Neuronal stem cell (in vitro differentiated cells): ENCODE measurements around the gene ZNF785.
"Not testable (repeated sequence)": the region's sequence is repeated elsewhere in the genome, so short reads cannot be mapped to it uniquely, and the experiment has no call there.

Experiments used
- DNase-seq: peaks from one replicate; pipeline ENCODE4 v3.0.0-alpha.2; 2013; ENCODE audit warnings: low spot score
- H2AFZ ChIP-seq: one replicate; pipeline ENCODE4 v1.6.1; 2013; ENCODE audit warnings: mild to moderate bottlenecking, low read length, inconsistent platforms
- H2AK5ac ChIP-seq: 2 replicates; pipeline ENCODE4 v1.6.1; 2013; ENCODE audit warnings: low read depth, mild to moderate bottlenecking, inconsistent platforms, low read length, moderate library complexity, mixed read lengths
- H2BK120ac ChIP-seq: 2 replicates; pipeline ENCODE4 v1.6.1; 2013; ENCODE audit warnings: low read depth, mild to moderate bottlenecking, inconsistent platforms, low read length, moderate library complexity, mixed read lengths
- H2BK12ac ChIP-seq: one replicate; pipeline ENCODE4 v1.6.1; 2013; ENCODE audit warnings: low read length, inconsistent platforms
- H2BK15ac ChIP-seq: 2 replicates; pipeline ENCODE4 v1.6.1; 2013; ENCODE audit warnings: mild to moderate bottlenecking, low read length, inconsistent platforms, mixed read lengths
- H2BK5ac ChIP-seq: one replicate; pipeline ENCODE4 v1.6.1; 2013; ENCODE audit warnings: inconsistent platforms, mild to moderate bottlenecking, low read length, moderate library complexity
- H3K14ac ChIP-seq: one replicate; pipeline ENCODE4 v1.6.1; 2013; ENCODE audit warnings: low read length, inconsistent platforms
- H3K18ac ChIP-seq: 2 replicates; pipeline ENCODE4 v1.6.1; 2013; ENCODE audit warnings: low read length, inconsistent platforms
- H3K23ac ChIP-seq: 2 replicates; pipeline ENCODE4 v1.6.1; 2013; ENCODE audit warnings: low read depth, mild to moderate bottlenecking, mixed read lengths, low read length, inconsistent platforms; ENCODE audit not compliant: poor library complexity
- H3K27ac ChIP-seq: replicated peaks from 3 replicates; pipeline ENCODE4 v1.5.1; 2013; ENCODE audit warnings: low read length, inconsistent platforms
- H3K27me3 ChIP-seq, 3 experiments: 2 replicates each; pipeline ENCODE4 v1.6.1; 2013; ENCODE audit warnings: low read length in 3 of 3, mild to moderate bottlenecking in 2 of 3, inconsistent platforms in 1 of 3, low read depth in 1 of 3, mixed read lengths in 1 of 3, moderate library complexity in 1 of 3; ENCODE audit not compliant: control insufficient read depth in 3 of 3, insufficient read depth in 3 of 3
- H3K36me3 ChIP-seq, 2 donors: replicated peaks in 1 of 2; 2 replicates each; pipeline ENCODE4 v1.6.1; 2013; ENCODE audit warnings: low read length in 2 of 2; ENCODE audit not compliant: control insufficient read depth in 2 of 2, insufficient read depth in 2 of 2
- H3K4ac ChIP-seq: 2 replicates; pipeline ENCODE4 v1.6.1; 2013; ENCODE audit warnings: inconsistent platforms, mild to moderate bottlenecking, low read length, moderate library complexity
- H3K4me1 ChIP-seq, 2 donors: 1 replicate in 1 of 2; 2 replicates in 1 of 2; pipeline ENCODE4 v1.6.1; 2013; ENCODE audit warnings: low read length in 2 of 2, low read depth in 1 of 2; ENCODE audit not compliant: control insufficient read depth in 2 of 2, insufficient read depth in 1 of 2
- H3K4me2 ChIP-seq: one replicate; pipeline ENCODE4 v1.6.1; 2013; ENCODE audit warnings: mild to moderate bottlenecking, low read length, inconsistent platforms; ENCODE audit not compliant: insufficient read depth, poor library complexity, severe bottlenecking
- H3K4me3 ChIP-seq, 2 donors: 2 replicates each; pipeline ENCODE4 v1.5.1; 2013; ENCODE audit warnings: low read length in 2 of 2, mild to moderate bottlenecking in 2 of 2, inconsistent platforms in 1 of 2, moderate library complexity in 1 of 2
- H3K79me1 ChIP-seq: one replicate; pipeline ENCODE4 v1.6.1; 2013; ENCODE audit warnings: low read depth, mild to moderate bottlenecking, inconsistent platforms, low read length, moderate library complexity
- H3K9ac ChIP-seq: one replicate; pipeline ENCODE4 v1.6.1; 2013; ENCODE audit warnings: mild to moderate bottlenecking, low read depth, low read length, inconsistent platforms; ENCODE audit not compliant: poor library complexity
- H3K9me3 ChIP-seq, 2 donors: replicated peaks in 1 of 2; 2 replicates each; pipeline versions ENCODE3 to v1.6.1; 2013; ENCODE audit warnings: low read length in 2 of 2, mild to moderate bottlenecking in 2 of 2, inconsistent platforms in 1 of 2, low read depth in 1 of 2, mixed read lengths in 1 of 2, moderate library complexity in 1 of 2; ENCODE audit not compliant: control insufficient read depth in 2 of 2, insufficient read depth in 1 of 2
- H4K8ac ChIP-seq: one replicate; pipeline ENCODE4 v1.6.1; 2013; ENCODE audit warnings: low read depth, mild to moderate bottlenecking, inconsistent platforms, low read length, moderate library complexity
- H4K91ac ChIP-seq: one replicate; pipeline ENCODE4 v1.6.1; 2013; ENCODE audit warnings: low read length, low read depth, mild to moderate bottlenecking, inconsistent platforms; ENCODE audit not compliant: poor library complexity
- WGBS, 2 donors: extraction: QIAGEN DNeasy Blood & Tissue Kit; methylation state at CpG; one replicate each; pipeline ENCODE4 v1.1.7; 2013; ENCODE audit warnings: missing lambda C conversion rate in 2 of 2, mixed read lengths in 1 of 2; ENCODE audit not compliant: insufficient read length in 2 of 2, insufficient replicate concordance in 1 of 2; ENCODE audit errors: extremely low coverage in 2 of 2; 5-methylcytosine and 5-hydroxymethylcytosine counted together

ZNF785 gene

DNA sequence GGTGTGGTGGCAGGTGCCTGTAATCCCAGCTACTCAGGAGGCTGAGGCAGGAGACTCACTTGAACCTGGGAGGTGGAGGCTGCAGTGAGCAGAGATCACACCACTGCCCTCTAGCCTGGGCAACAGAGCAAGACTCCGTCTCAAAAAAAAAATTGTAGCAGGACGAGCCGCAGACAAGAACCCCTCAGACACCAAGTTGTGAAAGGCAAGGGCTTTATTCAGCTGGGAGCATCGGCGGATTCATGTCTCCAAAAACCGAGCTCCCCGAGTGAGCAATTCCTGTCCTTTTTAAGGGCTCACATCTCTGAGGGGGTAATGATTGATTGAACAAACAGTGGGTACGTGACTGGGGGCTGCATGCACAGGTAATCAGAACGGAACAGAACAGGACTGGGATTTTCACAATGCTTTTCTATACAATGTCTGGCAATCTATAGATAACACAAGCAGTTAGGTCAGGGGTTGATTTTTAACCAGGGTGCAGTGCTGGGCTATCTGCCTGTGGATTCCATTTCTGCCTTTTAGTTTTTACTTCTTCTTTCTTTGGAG, 44.5 kb downstream of the ZNF785 start:
- not testable (repeated sequence) for H2BK120ac ChIP-seq, H3K36me3 ChIP-seq, H3K27me3 ChIP-seq, H2AK5ac ChIP-seq, H3K4me3 ChIP-seq, H4K8ac ChIP-seq, H2BK12ac ChIP-seq, H3K79me1 ChIP-seq, H3K4me2 ChIP-seq, H3K18ac ChIP-seq, H3K9me3 ChIP-seq, H3K23ac ChIP-seq, DNase-seq, H2BK5ac ChIP-seq, H3K9ac ChIP-seq, H4K91ac ChIP-seq, H3K27ac ChIP-seq, H2BK15ac ChIP-seq, H3K14ac ChIP-seq, H3K4ac ChIP-seq
- H2AFZ ChIP-seq = peak overlapping the region; percentile 72
- no CpG with 5 or more reads among the region's 9 CpGs for WGBS, 2 donors
- peaks cover 6 to 15% of the 10 kb centered on the region in 2 donors for H3K4me1 ChIP-seq

DNA sequence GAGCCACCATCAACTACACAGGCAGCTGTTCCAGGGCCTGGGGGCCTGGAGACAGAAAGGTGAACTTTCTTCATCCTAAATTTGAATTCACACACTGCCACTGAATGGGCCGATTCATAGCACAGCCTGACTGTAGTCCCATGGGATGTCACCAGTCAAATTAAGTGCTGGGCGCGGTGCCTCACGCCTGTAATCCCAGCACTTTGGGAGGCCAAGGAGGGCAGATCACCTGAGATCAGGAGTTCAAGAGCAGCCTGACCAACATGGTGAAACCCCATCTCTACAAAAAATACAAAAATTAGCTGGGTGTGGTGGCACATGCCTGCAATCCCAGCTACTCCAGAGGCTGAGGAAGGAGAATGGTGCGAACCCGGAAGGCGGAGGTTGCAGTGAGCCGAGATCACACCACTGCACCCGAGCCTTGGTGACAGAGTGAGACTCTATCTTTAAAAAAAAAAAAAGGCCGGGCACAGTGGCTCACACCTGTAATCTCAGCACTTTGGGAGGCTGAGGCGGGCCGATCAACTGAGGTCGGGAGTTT, 45.4 kb downstream of the ZNF785 start:
- not testable (repeated sequence) for H3K27me3 ChIP-seq, H3K9me3 ChIP-seq, H3K36me3 ChIP-seq, H2AK5ac ChIP-seq, H2BK5ac ChIP-seq, H3K4ac ChIP-seq, H3K79me1 ChIP-seq, H4K91ac ChIP-seq, H2BK120ac ChIP-seq, H2BK15ac ChIP-seq, DNase-seq, H3K4me2 ChIP-seq, H3K9ac ChIP-seq, H3K23ac ChIP-seq, H2AFZ ChIP-seq, H3K4me3 ChIP-seq, H3K18ac ChIP-seq, H3K14ac ChIP-seq, H3K27ac ChIP-seq, H2BK12ac ChIP-seq, H4K8ac ChIP-seq
- no CpG with 5 or more reads among the region's 13 CpGs for WGBS, 2 donors
- peaks cover 10 to 20% of the 10 kb centered on the region in 2 donors for H3K4me1 ChIP-seq

DNA sequence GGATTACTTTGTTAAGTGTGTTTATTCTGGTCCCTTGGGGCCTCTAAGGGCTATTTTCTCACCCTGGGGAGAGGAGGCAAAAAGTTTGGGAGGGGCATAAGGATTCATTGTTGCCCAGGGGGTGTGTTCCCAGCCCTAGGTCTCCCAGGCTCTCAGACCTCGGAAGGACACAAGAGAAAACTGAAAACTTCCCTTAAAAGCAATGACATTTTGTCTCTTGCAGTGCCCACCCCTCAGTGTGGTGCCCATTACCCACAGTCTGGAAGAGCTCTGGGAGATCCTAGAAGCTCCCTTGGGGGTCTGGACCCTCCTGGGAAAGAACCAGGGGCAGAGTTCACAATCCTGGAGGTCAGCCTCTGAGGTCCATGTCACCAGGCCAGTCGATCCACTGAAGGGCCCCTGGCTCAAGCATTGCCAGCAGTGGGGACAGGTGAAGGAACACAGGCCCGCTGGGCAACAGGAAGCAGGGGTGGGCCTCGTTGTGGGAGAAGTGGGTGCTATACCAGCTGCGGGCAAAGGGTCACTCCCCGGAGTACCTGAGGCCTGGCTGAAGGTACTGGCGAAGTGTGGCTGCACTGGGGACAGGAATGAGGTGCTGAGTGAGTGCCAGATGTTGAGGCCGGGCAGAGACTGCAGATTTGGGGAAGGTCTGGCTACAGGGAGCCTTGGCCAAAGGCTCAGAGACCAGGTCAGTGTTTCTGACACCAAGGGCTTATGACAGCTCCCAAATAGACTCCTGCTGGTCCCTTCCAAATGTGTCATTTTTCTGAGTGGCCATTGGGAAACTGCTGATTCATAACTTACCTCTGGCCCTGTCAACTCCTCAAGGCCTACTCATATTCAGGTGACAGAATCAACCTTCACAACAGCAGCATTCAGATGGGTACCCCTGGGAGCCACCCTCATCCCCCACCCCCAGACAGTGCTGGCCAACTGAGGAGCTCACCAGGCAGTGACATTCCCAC, 46.2 kb downstream of the ZNF785 start:
- no peaks in the 10 kb centered on the region for H3K9me3 ChIP-seq
- H3K4ac ChIP-seq = no peak overlapping the region
- peaks cover 10 to 18% of the 10 kb centered on the region in 2 donors for H3K4me1 ChIP-seq
- H2BK5ac ChIP-seq = no peak overlapping the region
- H3K14ac ChIP-seq = no peak overlapping the region
- no peak overlapping the region for H2BK120ac ChIP-seq
- H3K36me3 ChIP-seq = no peaks in the 10 kb centered on the region
- H2AFZ ChIP-seq = no peak overlapping the region
- H3K9ac ChIP-seq = no peak overlapping the region
- H3K79me1 ChIP-seq = peaks cover 1% of the 10 kb centered on the region
- H2AK5ac ChIP-seq = no peak overlapping the region
- no peaks in the 10 kb centered on the region for H3K27me3 ChIP-seq
- no peak overlapping the region for H3K4me3 ChIP-seq
- H2BK15ac ChIP-seq = no peak overlapping the region
- no peak overlapping the region for H3K18ac ChIP-seq
- no peak overlapping the region for H3K4me2 ChIP-seq
- H4K8ac ChIP-seq = no peak overlapping the region
- no peak overlapping the region for H3K27ac ChIP-seq
- DNase-seq = no peak
- no peak overlapping the region for H4K91ac ChIP-seq
- H2BK12ac ChIP-seq = no peak overlapping the region
- no CpG with 5 or more reads among the region's 8 CpGs for WGBS, 2 donors
- peak overlapping the region; percentile 11 for H3K23ac ChIP-seq

DNA sequence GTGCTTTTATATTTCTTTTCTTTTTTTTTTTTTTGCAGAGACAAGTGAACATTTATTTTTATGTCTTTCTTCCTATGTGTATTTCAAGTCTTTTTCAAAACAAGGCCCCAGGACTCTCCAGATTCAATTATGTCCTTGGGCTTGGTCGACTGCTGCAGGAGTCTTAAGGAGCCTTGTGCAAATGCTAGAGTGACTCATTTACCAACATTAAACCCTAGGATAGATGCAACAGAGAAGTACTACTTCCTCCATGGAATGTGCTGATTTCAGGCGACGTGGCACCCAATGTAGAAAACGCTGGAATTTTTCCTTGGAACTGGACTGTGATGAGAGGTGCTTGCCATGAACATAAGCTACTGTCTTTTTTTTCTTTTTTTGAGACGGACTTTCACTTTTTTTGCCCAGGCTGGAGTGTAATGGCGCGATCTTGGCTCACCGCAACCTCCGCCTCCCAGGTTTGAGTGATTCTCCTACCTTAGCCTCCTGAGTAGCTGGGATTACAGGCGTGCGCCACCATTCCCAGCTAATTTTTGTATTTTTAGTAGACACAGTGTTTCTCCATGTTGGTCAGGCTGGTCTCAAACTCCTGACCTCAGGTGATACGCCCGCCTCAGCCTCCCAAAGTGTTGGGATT, 49.0 kb downstream of the ZNF785 start:
- H3K4me3 ChIP-seq, H3K36me3 ChIP-seq, H3K9ac ChIP-seq, H3K4ac ChIP-seq, H2BK15ac ChIP-seq, H3K23ac ChIP-seq, H3K27me3 ChIP-seq, H3K4me2 ChIP-seq, H3K18ac ChIP-seq, H4K91ac ChIP-seq, H3K9me3 ChIP-seq, H2AK5ac ChIP-seq, H2BK5ac ChIP-seq, H2AFZ ChIP-seq, H3K27ac ChIP-seq, H3K14ac ChIP-seq, H4K8ac ChIP-seq, H2BK120ac ChIP-seq, DNase-seq, H2BK12ac ChIP-seq: not testable (repeated sequence)
- no CpG with 5 or more reads among the region's 13 CpGs for WGBS, 2 donors
- Histone ChIP-seq H3K4me1 (peaks cover 8 to 11% of the 10 kb centered on the region in 2 donors), H3K79me1 (peaks cover 12% of the 10 kb centered on the region)
